CD4-positive, alpha-beta T cell treated with Interleukin-6 for 4 hours (primary cell): ENCODE results near the gene GRHL1.
"Not testable (repeated sequence)": the region's sequence is repeated elsewhere in the genome, so short reads cannot be mapped to it uniquely, and the experiment has no call there.

Source experiments
- DNase-seq: peaks from one replicate; pipeline ENCODE4 v3.0.0-alpha.2; 2020; ENCODE audit warnings: mixed read lengths

The GRHL1 gene

DNA sequence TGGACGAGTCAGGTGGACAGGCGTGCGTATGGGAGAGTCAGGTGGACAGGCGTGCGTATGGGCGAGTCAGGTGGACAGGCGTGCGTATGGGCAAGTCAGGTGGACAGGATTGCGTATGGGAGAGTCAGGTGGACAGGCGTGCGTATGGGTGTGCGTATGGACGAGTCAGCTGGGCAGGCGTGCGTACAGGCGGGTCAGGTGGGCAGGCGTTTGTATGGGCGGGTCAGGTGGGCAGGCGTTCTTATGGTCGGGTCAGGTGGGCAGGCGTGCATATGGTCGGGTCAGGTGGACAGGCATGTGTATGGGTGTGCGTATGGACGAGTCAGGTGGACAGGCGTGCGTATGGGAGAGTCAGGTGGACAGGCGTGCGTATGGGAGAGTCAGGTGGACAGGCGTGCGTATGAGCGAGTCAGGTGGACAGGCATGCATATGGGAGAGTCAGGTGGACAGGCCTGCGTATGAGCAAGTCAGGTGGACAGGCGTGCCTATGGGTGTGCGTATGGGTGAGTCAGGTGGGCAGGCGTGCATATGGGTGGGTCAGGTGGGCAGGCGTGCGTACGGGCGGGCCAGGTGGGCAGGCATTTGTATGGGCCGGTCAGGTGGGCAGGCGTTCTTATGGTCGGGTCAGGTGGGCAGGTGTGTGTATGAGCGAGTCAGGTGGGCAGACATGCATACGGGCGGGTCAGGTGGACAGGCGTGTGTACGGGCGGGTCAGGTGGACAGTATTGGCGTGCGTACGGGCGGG lies 59.5 kb downstream of the GRHL1 start:
- not testable (repeated sequence) for DNase-seq

DNA sequence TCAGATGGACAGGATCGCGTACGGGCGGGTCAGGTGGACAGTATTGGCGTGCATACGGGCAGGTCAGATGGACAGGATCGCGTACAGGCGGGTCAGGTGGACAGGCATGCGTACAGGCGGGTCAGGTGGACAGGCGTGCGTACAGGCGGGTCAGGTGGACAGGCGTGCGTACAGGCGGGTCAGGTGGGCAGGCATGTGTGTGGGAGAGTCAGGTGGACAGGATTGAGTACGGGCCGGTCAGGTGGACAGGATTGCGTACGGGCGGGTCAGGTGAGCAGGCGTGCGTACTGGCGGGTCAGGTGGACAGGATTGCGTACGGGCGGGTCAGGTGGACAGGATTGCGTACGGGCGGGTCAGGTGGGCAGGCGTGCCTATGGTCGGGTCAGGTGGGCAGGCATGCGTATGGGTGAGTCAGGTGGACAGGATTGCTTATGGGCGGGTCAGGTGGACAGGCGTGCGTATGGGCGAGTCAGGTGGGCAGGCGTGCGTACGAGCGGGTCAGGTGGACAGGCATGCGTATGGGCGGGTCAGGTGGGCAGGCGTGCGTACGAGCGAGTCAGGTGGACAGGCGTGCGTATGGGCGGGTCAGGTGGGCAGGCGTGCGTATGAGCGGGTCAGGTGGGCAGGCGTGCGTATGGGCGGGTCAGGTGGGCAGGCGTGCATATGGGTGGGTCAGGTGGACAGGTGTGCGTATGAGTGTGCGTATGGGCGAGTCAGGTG lies 60.3 kb downstream of the GRHL1 start:
- not testable (repeated sequence) for DNase-seq

DNA sequence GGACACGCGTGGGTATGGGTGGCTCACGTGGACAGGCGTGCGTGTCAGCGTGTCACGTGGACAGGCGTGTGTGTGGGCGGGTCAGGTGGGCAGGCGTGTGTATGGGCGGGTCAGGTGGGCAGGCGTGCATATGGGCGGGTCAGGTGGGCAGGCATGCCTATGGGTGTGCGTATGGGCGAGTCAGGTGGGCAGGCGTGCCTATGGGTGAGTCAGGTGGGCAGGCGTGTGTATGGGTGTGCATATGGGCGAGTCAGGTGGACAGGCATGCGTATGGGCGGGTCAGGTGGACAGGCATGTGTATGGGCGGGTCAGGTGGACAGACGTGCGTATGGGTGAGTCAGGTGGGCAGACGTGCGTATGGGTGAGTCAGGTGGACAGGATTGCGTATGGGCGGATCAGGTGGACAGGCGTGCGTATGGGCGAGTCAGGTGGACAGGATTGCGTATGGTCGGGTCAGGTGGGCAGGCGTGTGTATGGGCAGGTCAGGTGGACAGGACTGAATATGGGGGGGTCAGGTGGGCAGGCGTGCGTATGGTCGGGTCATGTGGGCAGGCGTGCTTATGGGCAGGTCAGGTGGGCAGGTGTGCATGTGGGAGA lies 61.0 kb downstream of the GRHL1 start:
- DNase-seq = not testable (repeated sequence)

DNA sequence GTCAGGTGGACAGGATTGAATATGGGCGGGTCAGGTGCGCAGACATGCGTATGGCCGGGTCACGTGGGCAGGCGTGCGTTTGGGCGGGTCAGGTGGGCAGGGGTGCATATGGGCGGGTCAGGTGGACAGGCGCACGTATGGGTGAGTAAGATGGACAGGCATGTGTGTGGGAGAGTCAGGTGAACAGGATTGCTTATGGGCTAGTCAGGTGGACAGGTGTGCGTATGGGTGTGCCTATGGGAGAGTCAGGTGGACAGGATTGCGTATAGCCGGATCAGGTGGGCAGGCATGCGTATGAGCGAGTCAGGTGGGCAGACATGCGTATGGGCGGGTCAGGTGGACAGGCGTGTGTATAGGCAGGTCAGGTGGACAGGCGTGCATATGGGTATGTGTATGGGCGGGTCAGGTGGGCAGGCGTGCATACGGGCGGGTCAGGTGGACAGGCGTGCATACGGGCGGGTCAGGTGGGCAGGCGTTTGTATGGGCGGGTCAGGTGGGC lies 61.5 kb downstream of the GRHL1 start:
- no peak for DNase-seq

GRCh38 chr2:10013651-10014417 lies 62.3 kb downstream of the GRHL1 start:
- not testable (repeated sequence) for DNase-seq

- DNase-seq = no peak
Measured at GRCh38 chr2:10014418-10015190, 63.1 kb downstream of the GRHL1 start.

DNA sequence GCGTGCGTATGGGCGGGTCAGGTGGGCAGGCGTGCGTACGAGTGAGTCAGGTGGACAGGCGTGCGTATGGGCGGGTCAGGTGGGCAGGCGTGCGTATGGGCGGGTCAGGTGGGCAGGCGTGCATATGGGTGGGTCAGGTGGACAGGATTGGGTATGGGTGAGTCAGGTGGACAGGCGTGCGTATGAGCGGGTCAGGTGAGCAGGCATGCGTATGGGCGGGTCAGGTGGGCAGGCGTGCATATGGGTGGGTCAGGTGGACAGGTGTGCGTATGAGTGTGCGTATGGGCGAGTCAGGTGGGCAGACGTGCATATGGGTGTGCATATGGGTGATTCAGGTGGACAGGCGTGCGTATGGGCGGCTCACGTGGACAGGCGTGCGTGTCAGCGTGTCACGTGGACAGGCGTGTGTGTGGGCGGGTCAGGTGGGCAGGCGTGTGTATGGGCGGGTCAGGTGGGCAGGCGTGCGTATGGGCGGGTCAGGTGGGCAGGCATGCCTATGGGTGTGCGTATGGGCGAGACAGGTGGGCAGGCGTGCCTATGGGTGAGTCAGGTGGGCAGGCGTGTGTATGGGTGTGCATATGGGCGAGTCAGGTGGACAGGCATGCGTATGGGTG lies 64.0 kb downstream of the GRHL1 start:
- DNase-seq = not testable (repeated sequence)

- no peak for DNase-seq
Measured at GRCh38 chr2:10016001-10016801, 64.7 kb downstream of the GRHL1 start.

GRCh38 chr2:10016802-10017258 lies 65.3 kb downstream of the GRHL1 start:
- DNase-seq = no peak

DNA sequence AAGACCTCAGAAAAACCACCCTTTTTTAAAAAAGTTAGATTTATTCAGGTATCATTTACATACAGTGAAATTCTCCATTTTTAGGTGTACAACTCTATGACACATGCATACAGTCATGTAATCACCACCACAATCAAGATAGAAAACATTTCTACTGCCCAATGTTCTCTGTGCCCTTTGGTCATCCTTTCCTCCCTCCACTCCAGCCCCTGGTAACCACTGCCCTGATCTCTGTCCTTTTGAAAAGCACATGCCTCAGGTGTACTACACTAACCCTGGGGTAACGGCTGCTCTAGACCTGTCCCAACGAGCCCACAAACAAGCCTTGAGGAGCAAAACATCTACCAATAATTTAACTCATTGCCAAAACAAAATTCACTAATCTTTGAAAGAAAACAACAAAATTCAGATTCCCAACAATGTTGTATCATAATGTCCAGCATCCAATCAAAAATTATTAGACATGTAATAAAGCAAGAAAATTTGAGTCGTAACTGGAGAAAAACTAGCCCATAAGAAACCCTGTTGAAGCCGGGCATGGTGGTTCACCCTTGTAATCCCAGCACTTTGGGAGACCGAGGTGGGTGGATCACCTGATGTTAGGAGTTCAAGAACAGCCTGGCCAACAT lies 65.9 kb downstream of the GRHL1 start:
- no peak for DNase-seq

DNA sequence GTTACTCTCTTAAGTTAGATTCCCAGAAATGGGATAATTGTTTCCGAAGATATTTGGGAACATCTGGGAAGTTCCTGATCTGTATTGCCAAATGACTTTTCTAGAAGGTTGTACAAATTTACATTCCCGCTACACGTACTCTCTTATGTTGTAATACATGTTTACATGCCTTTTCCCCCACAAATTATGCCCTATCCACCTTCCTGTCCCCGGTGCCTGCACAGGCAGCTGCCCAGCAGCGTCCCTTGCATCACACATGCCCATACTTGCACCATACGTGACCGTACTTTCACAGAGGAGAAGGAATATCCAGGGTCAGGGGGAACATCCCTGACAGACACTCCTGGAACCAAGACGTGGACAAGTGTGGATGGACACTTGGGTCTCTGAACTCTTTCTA lies 67.7 kb downstream of the GRHL1 start:
- no peak for DNase-seq

DNA sequence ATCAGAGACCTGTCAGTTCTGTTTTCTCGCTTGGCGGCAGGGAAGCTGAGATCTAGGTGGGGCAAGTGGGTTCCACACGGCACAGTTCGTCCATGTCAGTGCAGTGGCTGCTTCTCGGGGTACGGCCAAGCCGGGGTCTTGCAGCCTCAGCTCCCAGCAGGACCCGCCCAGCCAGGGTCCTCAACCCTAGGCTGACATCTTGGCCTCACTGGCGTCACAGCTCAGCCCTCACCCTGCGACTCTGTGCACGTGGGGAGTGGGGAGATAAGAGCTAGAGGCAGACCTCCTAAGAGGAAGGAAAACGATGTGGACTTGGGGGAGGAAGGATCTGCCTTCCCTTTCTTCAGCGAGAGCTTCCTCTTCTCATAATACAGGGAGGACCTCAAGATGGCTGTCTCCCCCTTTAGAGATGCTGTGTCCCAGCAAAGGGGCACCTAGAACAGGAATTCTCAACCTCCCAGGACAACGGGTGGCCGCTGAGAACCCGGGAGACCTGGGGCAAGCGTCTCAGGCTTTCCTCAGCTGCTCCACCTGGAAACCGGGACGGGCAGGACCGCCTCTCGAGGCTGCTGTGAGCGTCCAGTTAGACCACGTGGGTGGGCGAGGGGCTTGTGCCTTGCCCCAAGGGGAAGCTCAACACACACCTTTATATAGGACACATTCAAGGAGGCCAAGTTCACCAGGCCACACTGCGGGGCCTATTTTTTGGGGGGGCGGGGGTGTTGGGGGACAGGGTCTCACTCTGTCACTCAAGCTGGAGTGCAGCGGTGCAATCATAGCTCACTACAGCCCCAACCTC lies 68.3 kb downstream of the GRHL1 start:
- DNase-seq = no peak

DNA sequence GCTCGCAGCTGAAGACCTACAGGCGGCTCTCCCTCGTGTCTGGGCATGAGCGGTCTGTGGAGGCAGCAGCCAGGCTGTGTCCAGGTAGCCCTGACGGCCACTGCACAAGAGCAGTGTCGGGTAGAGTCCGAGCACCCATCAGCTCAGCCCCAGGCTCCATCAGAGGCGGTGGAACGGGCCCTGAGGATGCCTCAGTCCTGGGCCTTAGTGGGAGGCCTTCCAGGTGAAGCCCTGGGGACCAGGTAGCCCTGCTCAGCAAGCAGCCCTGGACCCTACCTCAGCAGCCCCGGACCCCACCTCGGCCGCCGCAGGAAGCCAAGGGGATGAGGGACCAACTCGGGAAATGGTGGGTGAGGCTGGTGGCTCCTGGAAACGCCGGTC lies 70.5 kb downstream of the GRHL1 start:
- DNase-seq = no peak

GRCh38 chr2:10022445-10022844 lies 71.0 kb downstream of the GRHL1 start:
- DNase-seq = no peak

GRCh38 chr2:10022966-10023662 lies 71.6 kb downstream of the GRHL1 start:
- no peak for DNase-seq

GRCh38 chr2:10026940-10027569 lies 75.6 kb downstream of the GRHL1 start:
- DNase-seq = no peak

DNA sequence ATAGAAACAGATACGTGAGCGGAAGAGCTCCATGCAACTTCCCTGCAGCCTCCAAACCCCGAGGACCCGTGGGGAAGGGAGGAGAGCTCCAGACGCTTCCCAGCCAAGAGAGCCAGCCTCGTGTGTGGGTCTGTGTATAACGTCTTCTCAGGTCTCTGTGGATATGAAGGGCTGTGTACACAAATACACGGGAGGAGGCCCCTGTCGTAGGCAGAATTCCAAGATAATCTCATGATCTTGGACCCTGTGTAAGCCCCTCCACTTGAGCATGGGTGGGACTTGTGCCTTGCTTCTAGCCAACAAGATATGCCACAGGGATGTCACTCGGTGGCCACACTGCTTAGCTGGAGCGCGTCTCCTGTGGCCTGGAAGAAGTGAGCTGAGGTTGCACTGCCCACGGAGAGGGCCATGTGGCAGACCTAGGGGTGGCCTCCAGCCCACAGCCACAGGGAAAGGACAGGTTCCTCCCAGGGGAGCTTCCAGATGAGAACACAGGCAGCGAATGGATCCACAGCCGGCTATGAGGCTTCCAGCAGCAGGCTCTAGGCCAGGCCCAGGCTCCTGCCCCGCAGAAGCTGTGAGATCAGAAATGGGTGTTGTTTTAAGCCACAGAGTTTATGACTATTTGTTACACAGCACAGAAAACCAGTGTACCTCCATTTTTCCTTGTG lies 76.3 kb downstream of the GRHL1 start:
- DNase-seq = no peak
